ENCODE measurements around the gene GSTK1.

Gene GSTK1

DNA sequence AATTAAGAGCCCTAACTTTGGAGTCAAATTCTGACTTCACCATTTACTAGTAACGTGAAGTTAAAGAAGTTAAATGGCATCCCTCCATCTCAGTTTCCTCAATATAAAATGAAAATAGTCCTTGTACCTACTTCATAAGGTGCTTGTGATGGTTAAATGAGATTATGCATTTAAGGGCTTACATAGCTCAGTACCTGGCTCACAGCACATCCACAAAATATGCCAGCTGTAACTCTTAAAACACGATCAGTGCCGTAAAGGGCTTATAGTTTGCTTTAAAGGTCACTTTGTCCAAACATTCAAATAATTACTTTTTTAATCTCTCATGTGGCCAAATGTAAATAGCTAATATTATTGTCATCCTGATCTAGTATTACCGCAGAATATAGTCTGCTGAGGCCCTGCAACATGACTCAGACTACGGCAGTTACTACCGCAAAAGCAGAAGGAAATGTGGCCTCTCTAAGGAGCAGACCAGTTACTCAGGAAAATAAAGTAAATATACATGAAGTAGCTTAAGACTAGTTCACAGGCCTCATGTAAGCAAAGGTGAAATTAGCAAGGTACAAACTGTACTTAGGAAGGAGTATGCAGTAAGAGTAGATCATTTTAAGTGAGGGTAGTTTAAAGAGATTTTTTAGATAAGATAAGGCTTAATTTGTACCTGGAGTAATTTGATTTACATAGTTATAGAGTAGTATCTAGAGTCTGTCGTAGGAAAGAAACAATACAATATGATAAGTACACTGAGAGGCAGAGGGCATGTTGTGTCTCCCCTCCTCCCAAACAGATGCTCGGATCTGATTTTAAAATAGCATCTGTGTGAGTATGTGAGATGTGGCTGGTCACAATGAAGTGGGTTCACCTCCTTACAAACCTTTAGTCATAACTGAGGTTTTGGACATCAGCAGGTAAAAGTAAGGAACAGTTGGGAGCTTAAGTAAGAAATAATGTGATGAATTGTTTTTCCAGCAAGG lies 38.0 kb downstream of the GSTK1 start:
- FAIRE-seq, result no peak

DNA sequence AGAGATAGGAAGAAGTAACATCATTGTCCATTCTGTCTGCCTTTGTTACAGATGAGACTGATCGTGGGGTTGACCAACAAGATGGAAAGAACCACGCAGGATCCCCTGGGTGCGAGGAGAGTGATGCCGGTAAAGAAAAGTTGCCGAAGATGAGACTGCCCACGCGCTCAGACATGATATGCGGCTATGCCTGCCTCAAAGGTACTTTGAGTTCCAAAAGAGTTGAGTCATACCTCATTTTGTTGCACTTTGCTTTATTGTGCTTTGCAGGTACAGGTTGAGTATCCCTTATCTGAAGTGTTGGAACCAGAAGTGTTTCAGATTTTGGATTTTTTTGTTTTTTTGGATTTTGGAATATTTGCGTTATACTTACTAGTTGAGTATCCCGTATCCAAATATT lies 40.5 kb downstream of the GSTK1 start:
- FAIRE-seq, result no peak

DNA sequence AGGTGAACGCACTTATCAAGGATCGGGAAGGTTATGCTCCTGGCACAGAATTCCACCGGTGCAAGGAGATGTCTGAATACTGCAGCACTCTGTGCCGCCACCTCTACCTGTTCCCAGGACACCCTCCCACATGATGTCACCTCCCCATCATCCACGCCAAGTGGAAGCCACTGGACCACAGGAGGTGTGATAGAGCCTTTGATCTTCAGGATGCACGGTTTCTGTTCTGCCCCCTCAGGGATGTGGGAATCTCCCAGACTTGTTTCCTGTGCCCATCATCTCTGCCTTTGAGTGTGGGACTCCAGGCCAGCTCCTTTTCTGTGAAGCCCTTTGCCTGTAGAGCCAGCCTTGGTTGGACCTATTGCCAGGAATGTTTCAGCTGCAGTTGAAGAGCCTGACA lies 41.7 kb downstream of the GSTK1 start:
- no peak for FAIRE-seq

DNA sequence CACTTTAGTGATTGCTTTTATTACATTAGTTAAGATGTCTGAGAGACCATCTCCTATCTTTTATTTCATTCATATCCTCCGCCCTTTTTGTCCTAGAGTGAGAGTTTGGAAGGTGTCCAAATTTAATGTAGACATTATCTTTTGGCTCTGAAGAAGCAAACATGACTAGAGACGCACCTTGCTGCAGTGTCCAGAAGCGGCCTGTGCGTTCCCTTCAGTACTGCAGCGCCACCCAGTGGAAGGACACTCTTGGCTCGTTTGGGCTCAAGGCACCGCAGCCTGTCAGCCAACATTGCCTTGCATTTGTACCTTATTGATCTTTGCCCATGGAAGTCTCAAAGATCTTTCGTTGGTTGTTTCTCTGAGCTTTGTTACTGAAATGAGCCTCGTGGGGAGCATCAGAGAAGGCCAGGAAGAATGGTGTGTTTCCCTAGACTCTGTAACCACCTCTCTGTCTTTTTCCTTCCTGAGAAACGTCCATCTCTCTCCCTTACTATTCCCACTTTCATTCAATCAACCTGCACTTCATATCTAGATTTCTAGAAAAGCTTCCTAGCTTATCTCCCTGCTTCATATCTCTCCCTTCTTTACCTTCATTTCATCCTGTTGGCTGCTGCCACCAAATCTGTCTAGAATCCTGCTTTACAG lies 42.3 kb downstream of the GSTK1 start:
- FAIRE-seq, result no peak

DNA sequence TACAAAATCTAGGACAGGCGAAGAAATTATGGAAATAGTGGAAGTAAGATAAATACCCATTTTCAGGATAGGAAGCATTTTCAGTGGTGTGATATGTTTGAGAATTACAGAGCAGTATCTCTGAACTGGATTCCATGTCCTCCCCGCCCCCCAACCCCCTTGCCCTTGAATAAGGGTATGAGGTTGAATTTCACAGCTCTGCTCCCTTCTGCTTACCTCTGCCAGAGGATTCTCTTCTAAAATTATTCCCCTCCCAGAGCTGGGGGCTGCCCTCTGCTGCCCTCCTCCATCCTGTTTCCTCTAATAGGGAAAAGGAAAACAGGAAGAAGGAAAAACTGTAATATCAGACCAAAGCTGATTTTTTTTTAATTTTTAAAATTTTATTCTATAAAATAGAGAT lies 45.4 kb downstream of the GSTK1 start:
- FAIRE-seq, result no peak

DNA sequence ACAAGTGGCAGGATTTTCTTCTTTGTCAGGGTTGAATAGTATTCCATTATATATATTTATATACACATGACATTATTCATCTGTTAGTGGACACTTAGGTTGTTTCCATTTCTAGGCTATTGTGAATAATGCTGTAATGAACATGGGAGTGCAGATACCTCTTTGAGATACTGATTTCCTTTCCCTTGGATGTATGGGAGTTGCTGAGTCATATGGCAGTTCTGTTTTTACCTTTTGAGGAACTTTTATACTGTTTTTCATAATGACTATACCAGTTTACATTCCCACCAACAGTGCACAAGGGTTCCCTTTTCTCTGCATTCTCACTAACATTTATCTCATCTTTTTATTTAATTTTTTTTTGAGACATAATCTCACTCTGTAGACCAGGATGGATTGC lies 50.9 kb downstream of the GSTK1 start:
- FAIRE-seq, result no peak

DNA sequence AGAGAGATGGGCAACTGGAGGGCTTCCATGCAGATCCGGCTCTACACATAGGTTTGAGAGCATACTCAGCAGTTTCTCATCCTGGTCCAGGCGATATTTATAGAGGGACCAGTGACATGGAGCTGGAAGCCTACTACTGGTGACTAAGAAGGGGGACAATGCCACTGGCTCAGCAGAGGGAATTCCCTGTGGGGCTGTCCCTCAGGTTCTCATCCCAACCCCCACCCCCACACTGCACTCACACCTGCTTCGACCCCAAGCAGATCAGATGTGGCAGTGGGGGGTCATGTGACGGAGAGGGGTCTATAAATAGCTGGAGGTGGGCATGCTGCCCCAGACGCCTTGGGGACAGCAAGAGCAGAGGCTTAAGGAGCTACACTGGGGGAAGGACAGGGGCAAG lies 52.5 kb downstream of the GSTK1 start, which contains the start of gene CLCN1:
TSS of gene CLCN1 (plus strand) at position 336 of the 400 bp plus-strand sequence. CDS start 102 bp downstream, outside the sequence.
- FAIRE-seq, result no peak

DNA sequence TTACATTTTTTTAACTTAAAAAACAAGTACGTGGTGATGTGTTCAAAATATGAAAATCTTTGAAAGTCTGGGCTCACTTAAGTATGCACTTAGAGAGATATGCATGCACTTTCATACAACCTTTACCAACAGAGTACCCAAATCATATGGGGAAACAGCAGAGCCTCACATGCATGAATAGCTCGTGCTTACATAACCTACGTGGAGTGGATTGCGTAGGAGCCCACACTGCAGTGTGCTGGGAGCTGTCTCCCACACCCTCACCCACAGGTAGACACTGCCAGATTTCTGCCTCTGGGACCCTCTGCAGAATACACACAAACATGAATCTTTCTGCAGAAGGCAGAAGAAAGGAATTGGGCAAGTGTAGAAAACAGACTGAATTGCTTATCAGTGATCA lies 53.3 kb downstream of the GSTK1 start:
- no peak for FAIRE-seq

DNA sequence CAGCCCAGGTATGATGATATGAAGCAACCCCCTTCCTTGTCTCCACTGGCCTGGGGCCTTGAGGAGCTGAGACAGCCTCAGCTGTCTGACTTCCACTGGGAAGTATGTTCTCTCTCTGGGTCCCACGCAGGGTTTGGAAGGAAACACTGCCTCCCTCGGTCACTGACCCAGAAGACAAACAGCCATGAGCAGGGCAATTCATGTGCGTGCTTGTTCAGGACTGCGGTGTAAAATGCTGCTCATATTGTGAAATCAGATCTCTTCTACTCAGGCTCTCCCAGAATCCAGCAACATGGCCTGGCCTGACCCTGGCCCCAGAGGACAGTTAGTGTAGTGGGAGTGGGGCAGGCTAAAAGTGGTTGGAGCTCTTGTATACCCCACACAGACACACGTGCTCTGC lies 55.4 kb downstream of the GSTK1 start:
- FAIRE-seq, result no peak

Measured in islet of Langerhans (tissue), 1 donor.